ENCODE results near the gene PRLR. TPM values are rescaled to one million over a fixed set of nuclear protein-coding genes. Genes with fewer than 3 reads are reported as not detected.

PRLR gene
- total RNA-seq, 3 donors from 2014 or later (not counting 1 experiment from before 2014, with no cell fraction given) = 0.05 to 0.16 (median 0.09) TPM

DNA sequence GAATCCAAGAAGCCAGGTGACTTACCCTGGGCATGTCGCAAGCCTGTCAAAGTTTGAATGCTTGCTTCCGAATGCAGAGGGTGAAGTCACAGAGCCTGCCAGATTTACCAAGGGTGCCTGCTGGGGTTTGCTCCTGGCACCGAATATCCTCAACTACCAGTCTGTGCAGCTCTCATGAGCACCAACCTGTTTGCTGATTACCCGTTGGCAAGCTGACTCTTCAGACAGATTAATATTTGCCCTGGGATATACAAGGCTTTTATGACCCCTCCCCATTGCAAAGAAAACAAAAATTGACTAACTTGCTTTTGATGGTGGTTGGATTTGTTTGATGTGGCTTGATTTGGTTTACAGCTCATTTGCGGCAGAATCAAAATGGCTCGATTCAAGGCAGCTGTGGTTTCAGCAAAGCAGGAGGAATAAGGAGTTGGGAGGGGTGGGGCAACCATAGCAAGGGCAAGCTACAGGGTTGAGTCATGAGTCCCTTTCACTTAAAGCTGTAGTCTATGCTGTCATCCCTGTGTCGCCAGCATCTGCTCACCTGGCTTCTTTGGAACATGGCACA, 100.3 kb downstream of the PRLR start:
- H3K36me3 Mint-ChIP-seq = no peaks in the 10 kb centered on the region

DNA sequence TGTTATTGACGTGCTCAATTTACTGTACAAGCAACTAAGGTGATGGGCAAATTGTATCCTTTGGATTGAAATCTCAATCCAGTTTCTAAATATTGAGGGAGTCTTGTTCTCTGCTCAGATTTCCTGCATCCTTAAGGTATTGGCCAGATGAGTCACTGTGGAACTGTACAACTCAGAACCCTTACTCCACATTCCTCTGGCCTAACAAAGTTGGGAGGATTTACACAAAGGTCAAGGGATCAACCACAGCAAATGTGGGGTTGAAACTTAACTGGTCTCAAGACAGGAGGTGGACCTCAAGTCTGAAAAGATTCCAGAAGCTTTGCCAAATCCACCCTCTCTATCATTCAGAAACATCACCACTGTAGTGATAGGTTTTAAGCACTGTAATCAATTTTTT, 101.0 kb downstream of the PRLR start:
- Histone ChIP-seq H3K27ac (ENCODE audit: low read length) (no peak overlapping the region), H3K9me3 (ENCODE audit: control insufficient read depth, insufficient read depth, low read length) (no peaks in the 10 kb centered on the region), H3K36me3 (ENCODE audit: control insufficient read depth, insufficient read depth, low read length) (no peaks in the 10 kb centered on the region), H3K4me3 (ENCODE audit: low read length) (no peak overlapping the region), H3K27me3 (ENCODE audit: control insufficient read depth, insufficient read depth, low read length) (no peaks in the 10 kb centered on the region), H3K4me1 (ENCODE audit: control insufficient read depth, insufficient read depth, low read length) (no peaks in the 10 kb centered on the region)
- H3K27ac Mint-ChIP-seq = no peak overlapping the region
- H3K9me3 Mint-ChIP-seq = no peaks in the 10 kb centered on the region
- no peak overlapping the region for H3K4me3 Mint-ChIP-seq
- DNase-seq (no peak), ATAC-seq (no peak)
- H3K36me3 Mint-ChIP-seq = no peaks in the 10 kb centered on the region
- intact Hi-C loops (cut with micrococcal nuclease) = no loop called here
- 73% methylated on average over 1 of the region's 1 CpG for WGBS (ENCODE audit: insufficient coverage)
- TF ChIP-seq, protein P1, sequence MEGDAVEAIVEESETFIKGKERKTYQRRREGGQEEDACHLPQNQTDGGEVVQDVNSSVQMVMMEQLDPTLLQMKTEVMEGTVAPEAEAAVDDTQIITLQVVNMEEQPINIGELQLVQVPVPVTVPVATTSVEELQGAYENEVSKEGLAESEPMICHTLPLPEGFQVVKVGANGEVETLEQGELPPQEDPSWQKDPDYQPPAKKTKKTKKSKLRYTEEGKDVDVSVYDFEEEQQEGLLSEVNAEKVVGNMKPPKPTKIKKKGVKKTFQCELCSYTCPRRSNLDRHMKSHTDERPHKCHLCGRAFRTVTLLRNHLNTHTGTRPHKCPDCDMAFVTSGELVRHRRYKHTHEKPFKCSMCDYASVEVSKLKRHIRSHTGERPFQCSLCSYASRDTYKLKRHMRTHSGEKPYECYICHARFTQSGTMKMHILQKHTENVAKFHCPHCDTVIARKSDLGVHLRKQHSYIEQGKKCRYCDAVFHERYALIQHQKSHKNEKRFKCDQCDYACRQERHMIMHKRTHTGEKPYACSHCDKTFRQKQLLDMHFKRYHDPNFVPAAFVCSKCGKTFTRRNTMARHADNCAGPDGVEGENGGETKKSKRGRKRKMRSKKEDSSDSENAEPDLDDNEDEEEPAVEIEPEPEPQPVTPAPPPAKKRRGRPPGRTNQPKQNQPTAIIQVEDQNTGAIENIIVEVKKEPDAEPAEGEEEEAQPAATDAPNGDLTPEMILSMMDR (IDR thresholded peaks at IDR 0.05) = no peak
- no peaks in the 10 kb centered on the region for H3K4me1 Mint-ChIP-seq
- H3K27me3 Mint-ChIP-seq (ENCODE audit: low read depth in 2 of 2) = no peaks in the 10 kb centered on the region

More for the DNA sequence above, 100.3 kb downstream of the PRLR start:
- ATAC-seq = no peak
- Mint-ChIP-seq H3K9me3 (no peaks in the 10 kb centered on the region), H3K27ac (no peak overlapping the region), H3K27me3 (ENCODE audit: low read depth in 2 of 2) (no peaks in the 10 kb centered on the region), H3K4me3 (no peak overlapping the region), H3K4me1 (no peaks in the 10 kb centered on the region)
- H3K27ac ChIP-seq (ENCODE audit: low read length) = no peak overlapping the region
- peak in 1 of 2 donors; percentile 65 for DNase-seq
- no peaks in the 10 kb centered on the region for H3K4me1 ChIP-seq (ENCODE audit: control insufficient read depth, insufficient read depth, low read length)
- intact Hi-C loops (cut with micrococcal nuclease) = no loop called here
- no peaks in the 10 kb centered on the region for H3K27me3 ChIP-seq (ENCODE audit: control insufficient read depth, insufficient read depth, low read length)
- no peaks in the 10 kb centered on the region for H3K9me3 ChIP-seq (ENCODE audit: control insufficient read depth, insufficient read depth, low read length)
- TF ChIP-seq, protein P1 (IDR thresholded peaks at IDR 0.05) = no peak
- H3K36me3 ChIP-seq (ENCODE audit: control insufficient read depth, insufficient read depth, low read length) = no peaks in the 10 kb centered on the region
- H3K4me3 ChIP-seq (ENCODE audit: low read length) = no peak overlapping the region
- WGBS (ENCODE audit: insufficient coverage) = 66% methylated on average over 7 of the region's 7 CpGs

DNA sequence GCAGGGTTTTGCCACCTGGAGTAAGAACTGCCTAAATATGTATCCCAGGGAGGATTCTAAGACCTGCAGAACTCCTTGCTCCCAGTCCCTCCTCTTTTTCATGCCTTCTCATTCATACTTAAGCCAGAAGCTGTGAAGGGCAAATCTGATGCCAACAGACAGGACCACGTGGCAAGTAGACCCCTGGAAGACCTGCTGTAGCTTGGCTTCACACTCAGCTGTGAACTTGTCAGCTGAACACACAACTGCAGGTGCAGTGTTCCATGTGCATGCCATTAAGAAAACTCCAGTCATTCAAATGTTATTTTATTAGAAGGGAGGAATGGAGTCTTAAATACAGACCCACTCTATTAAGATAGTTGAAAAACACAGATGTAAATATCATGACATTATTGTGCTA, 103.3 kb downstream of the PRLR start:
- TF ChIP-seq, protein P1 (IDR thresholded peaks at IDR 0.05) = no peak
- WGBS (ENCODE audit: insufficient coverage) = 58% methylated on average over 1 of the region's 1 CpG
- no peak overlapping the region for H3K4me3 Mint-ChIP-seq
- no peaks in the 10 kb centered on the region for H3K4me1 Mint-ChIP-seq
- H3K9me3 ChIP-seq (ENCODE audit: control insufficient read depth, insufficient read depth, low read length) = no peaks in the 10 kb centered on the region
- no peaks in the 10 kb centered on the region for H3K36me3 ChIP-seq (ENCODE audit: control insufficient read depth, insufficient read depth, low read length)
- H3K27me3 Mint-ChIP-seq (ENCODE audit: low read depth in 2 of 2) = no peaks in the 10 kb centered on the region
- no peaks in the 10 kb centered on the region for H3K4me1 ChIP-seq (ENCODE audit: control insufficient read depth, insufficient read depth, low read length)
- H3K27me3 ChIP-seq (ENCODE audit: control insufficient read depth, insufficient read depth, low read length) = no peaks in the 10 kb centered on the region
- H3K27ac Mint-ChIP-seq = no peak overlapping the region
- intact Hi-C loops (cut with micrococcal nuclease) = no loop called here
- ATAC-seq (no peak), DNase-seq (no peak)
- H3K9me3 Mint-ChIP-seq = no peaks in the 10 kb centered on the region
- H3K36me3 Mint-ChIP-seq = no peaks in the 10 kb centered on the region
- H3K4me3 ChIP-seq (ENCODE audit: low read length) = no peak overlapping the region
- H3K27ac ChIP-seq (ENCODE audit: low read length) = no peak overlapping the region

DNA sequence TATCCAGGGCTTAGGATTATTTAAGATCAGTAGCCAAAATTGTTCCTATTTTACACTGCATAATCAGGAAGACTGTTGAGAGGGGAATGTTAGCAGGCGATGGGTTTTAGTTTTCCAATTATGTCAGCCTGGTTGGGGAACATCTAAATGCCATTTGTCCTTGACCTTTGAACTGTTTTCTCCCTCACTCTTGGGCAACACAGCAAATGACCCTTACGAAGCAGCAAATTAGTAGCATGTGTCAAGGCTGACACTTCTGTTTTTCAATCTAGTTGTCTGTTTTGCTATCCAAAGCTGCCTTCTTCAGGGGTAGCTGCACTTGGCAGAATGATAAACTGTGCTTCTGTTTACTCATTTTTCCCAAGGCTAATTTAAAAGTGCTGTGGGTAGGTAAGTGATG, 104.5 kb downstream of the PRLR start:
- DNase-seq (no peak), ATAC-seq (no peak)
- TF ChIP-seq, protein P1 (IDR thresholded peaks at IDR 0.05) = no peak
- Mint-ChIP-seq H3K4me3 (no peak overlapping the region), H3K27me3 (ENCODE audit: low read depth in 2 of 2) (no peaks in the 10 kb centered on the region), H3K9me3 (no peaks in the 10 kb centered on the region), H3K36me3 (no peaks in the 10 kb centered on the region), H3K27ac (no peak overlapping the region), H3K4me1 (no peaks in the 10 kb centered on the region)
- Histone ChIP-seq H3K4me3 (ENCODE audit: low read length) (no peak overlapping the region), H3K4me1 (ENCODE audit: control insufficient read depth, insufficient read depth, low read length) (no peaks in the 10 kb centered on the region), H3K9me3 (ENCODE audit: control insufficient read depth, insufficient read depth, low read length) (no peaks in the 10 kb centered on the region), H3K27me3 (ENCODE audit: control insufficient read depth, insufficient read depth, low read length) (no peaks in the 10 kb centered on the region), H3K36me3 (ENCODE audit: control insufficient read depth, insufficient read depth, low read length) (no peaks in the 10 kb centered on the region), H3K27ac (ENCODE audit: low read length) (no peak overlapping the region)
- WGBS (ENCODE audit: insufficient coverage) = 89% methylated on average over 2 of the region's 2 CpGs
- intact Hi-C loops (cut with micrococcal nuclease) = no loop called here

Measured in natural killer cell (primary cell).